Measurements from ENCODE around the gene YDJC.
"Not testable (repeated sequence)": the region's sequence is repeated elsewhere in the genome, so short reads cannot be mapped to it uniquely, and the experiment has no call there.

YDJC gene

GRCh38 chr22:21611210-21611977 is 18.4 kb downstream of the YDJC start:
- Mint-ChIP-seq H3K4me3 (no peak overlapping the region), H3K4me1 (ENCODE audit: low read depth) (peaks cover 31% of the 10 kb centered on the region), H3K9me3 (no peaks in the 10 kb centered on the region), H3K27me3 (no peaks in the 10 kb centered on the region), H3K27ac (peak overlapping the region; percentile 75), H3K36me3 (ENCODE audit: low read depth) (peaks cover 47% of the 10 kb centered on the region)

GRCh38 chr22:21609556-21610157 is 20.2 kb downstream of the YDJC start:
- peaks cover 31% of the 10 kb centered on the region for H3K4me1 Mint-ChIP-seq (ENCODE audit: low read depth)
- not testable (repeated sequence) for H3K9me3 Mint-ChIP-seq, H3K27me3 Mint-ChIP-seq, H3K27ac Mint-ChIP-seq, H3K4me3 Mint-ChIP-seq
- peaks cover 39% of the 10 kb centered on the region for H3K36me3 Mint-ChIP-seq (ENCODE audit: low read depth)

- Mint-ChIP-seq H3K4me3 (no peak overlapping the region), H3K4me1 (ENCODE audit: low read depth) (peaks cover 32% of the 10 kb centered on the region), H3K27ac (peak overlapping the region; percentile 61), H3K27me3 (no peaks in the 10 kb centered on the region), H3K36me3 (ENCODE audit: low read depth) (peaks cover 31% of the 10 kb centered on the region), H3K9me3 (no peaks in the 10 kb centered on the region)
Measured at GRCh38 chr22:21606775-21607174, 23.0 kb downstream of the YDJC start.

GRCh38 chr22:21605887-21606564 is 23.8 kb downstream of the YDJC start:
- Mint-ChIP-seq H3K27ac (no peak overlapping the region), H3K4me3 (no peak overlapping the region), H3K9me3 (no peaks in the 10 kb centered on the region), H3K4me1 (ENCODE audit: low read depth) (peaks cover 29% of the 10 kb centered on the region), H3K36me3 (ENCODE audit: low read depth) (peaks cover 25% of the 10 kb centered on the region), H3K27me3 (no peaks in the 10 kb centered on the region)

GRCh38 chr22:21603973-21604372 is 25.8 kb downstream of the YDJC start:
- no peaks in the 10 kb centered on the region for H3K27me3 Mint-ChIP-seq
- peaks cover 36% of the 10 kb centered on the region for H3K4me1 Mint-ChIP-seq (ENCODE audit: low read depth)
- H3K27ac Mint-ChIP-seq, result no peak overlapping the region
- H3K36me3 Mint-ChIP-seq (ENCODE audit: low read depth), result peaks cover 23% of the 10 kb centered on the region
- no peaks in the 10 kb centered on the region for H3K9me3 Mint-ChIP-seq
- H3K4me3 Mint-ChIP-seq, result no peak overlapping the region

GRCh38 chr22:21602579-21602978 is 27.2 kb downstream of the YDJC start:
- Mint-ChIP-seq H3K4me3 (no peak overlapping the region), H3K27me3 (no peaks in the 10 kb centered on the region), H3K9me3 (no peaks in the 10 kb centered on the region), H3K36me3 (ENCODE audit: low read depth) (peaks cover 28% of the 10 kb centered on the region), H3K27ac (peak overlapping the region; percentile 11), H3K4me1 (ENCODE audit: low read depth) (peaks cover 42% of the 10 kb centered on the region)

GRCh38 chr22:21599053-21599893 is 30.5 kb downstream of the YDJC start:
- H3K9me3 Mint-ChIP-seq, result no peaks in the 10 kb centered on the region
- H3K36me3 Mint-ChIP-seq (ENCODE audit: low read depth), result peaks cover 45% of the 10 kb centered on the region
- H3K4me3 Mint-ChIP-seq, result no peak overlapping the region
- peak overlapping the region; percentile 24 for H3K27ac Mint-ChIP-seq
- no peaks in the 10 kb centered on the region for H3K27me3 Mint-ChIP-seq
- peaks cover 27% of the 10 kb centered on the region for H3K4me1 Mint-ChIP-seq (ENCODE audit: low read depth)

GRCh38 chr22:21598302-21598701 is 31.5 kb downstream of the YDJC start:
- no peaks in the 10 kb centered on the region for H3K9me3 Mint-ChIP-seq
- H3K36me3 Mint-ChIP-seq (ENCODE audit: low read depth), result peaks cover 55% of the 10 kb centered on the region
- peaks cover 37% of the 10 kb centered on the region for H3K4me1 Mint-ChIP-seq (ENCODE audit: low read depth)
- H3K27ac Mint-ChIP-seq, result peak overlapping the region; percentile 13
- H3K4me3 Mint-ChIP-seq, result no peak overlapping the region
- H3K27me3 Mint-ChIP-seq, result no peaks in the 10 kb centered on the region

GRCh38 chr22:21596356-21597135 is 33.3 kb downstream of the YDJC start:
- not testable (repeated sequence) for H3K27ac Mint-ChIP-seq, H3K4me3 Mint-ChIP-seq, H3K9me3 Mint-ChIP-seq, H3K27me3 Mint-ChIP-seq
- Mint-ChIP-seq H3K4me1 (ENCODE audit: low read depth) (peaks cover 43% of the 10 kb centered on the region), H3K36me3 (ENCODE audit: low read depth) (peaks cover 56% of the 10 kb centered on the region)

GRCh38 chr22:21594865-21595452 is 34.9 kb downstream of the YDJC start:
- Mint-ChIP-seq H3K4me3 (no peak overlapping the region), H3K4me1 (ENCODE audit: low read depth) (peaks cover 59% of the 10 kb centered on the region), H3K9me3 (no peaks in the 10 kb centered on the region), H3K27ac (no peak overlapping the region), H3K36me3 (ENCODE audit: low read depth) (peaks cover 63% of the 10 kb centered on the region), H3K27me3 (no peaks in the 10 kb centered on the region)

GRCh38 chr22:21593406-21594232 is 36.2 kb downstream of the YDJC start:
- Mint-ChIP-seq H3K4me3 (no peak overlapping the region), H3K9me3 (no peaks in the 10 kb centered on the region), H3K4me1 (ENCODE audit: low read depth) (peaks cover 62% of the 10 kb centered on the region), H3K36me3 (ENCODE audit: low read depth) (peaks cover 57% of the 10 kb centered on the region), H3K27me3 (no peaks in the 10 kb centered on the region), H3K27ac (peak overlapping the region; percentile 66)

- Mint-ChIP-seq H3K9me3 (no peaks in the 10 kb centered on the region), H3K36me3 (ENCODE audit: low read depth) (peaks cover 52% of the 10 kb centered on the region), H3K4me1 (ENCODE audit: low read depth) (peaks cover 68% of the 10 kb centered on the region), H3K27me3 (no peaks in the 10 kb centered on the region), H3K27ac (peak overlapping the region; percentile 58), H3K4me3 (no peak overlapping the region)
Measured at GRCh38 chr22:21592422-21592821, 37.4 kb downstream of the YDJC start.

GRCh38 chr22:21591695-21592094 is 38.1 kb downstream of the YDJC start:
- no peak overlapping the region for H3K4me3 Mint-ChIP-seq
- H3K27me3 Mint-ChIP-seq, result no peaks in the 10 kb centered on the region
- H3K9me3 Mint-ChIP-seq, result no peaks in the 10 kb centered on the region
- peak overlapping the region; percentile 28 for H3K27ac Mint-ChIP-seq
- H3K4me1 Mint-ChIP-seq (ENCODE audit: low read depth), result peaks cover 76% of the 10 kb centered on the region
- H3K36me3 Mint-ChIP-seq (ENCODE audit: low read depth), result peaks cover 50% of the 10 kb centered on the region
